Measurements from ENCODE around the gene HES7. TPM values are rescaled to one million over a fixed set of nuclear protein-coding genes. Genes with fewer than 3 reads are reported as not detected.

Gene HES7
- total RNA-seq, 1 experiment from 2014 or later = 0.33 TPM

DNA sequence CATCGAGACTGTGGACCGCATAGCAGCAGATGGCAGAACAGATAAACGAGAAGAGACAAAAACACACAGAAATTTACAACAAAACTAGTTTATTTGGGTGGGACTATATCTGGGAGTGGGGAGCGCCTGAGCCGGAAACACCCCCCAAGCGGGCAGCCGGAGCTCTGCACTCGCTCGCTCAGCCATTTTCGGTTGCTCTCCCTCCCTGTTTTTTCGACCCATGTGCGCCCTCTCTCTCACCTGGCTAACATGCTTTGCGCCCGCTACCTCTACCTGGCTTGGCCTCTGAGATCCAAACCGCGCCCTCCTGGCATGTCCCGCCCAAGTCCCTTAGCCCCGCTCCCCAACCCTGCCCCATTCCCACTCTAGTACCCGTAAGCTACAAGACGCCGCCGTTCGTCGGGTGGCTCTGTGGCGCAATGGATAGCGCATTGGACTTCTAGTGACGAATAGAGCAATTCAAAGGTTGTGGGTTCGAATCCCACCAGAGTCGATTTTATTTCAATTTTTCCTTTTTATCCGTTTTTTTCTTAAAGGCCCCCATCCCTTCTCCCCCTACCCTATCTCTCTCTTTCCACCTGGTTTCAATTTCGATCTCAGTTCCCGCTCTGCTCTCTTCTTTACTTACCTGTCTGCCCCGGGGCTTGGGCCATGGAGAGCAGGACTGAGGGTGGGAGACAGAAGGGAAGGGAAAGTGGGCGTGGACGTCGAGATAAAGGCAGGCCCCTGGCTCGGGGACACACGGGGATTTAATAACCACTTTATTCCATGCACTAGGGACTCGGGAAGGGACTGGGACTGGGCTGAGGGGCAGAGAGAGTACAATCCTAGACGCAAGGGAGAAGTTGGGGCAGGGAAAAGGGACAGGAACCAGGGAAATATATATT is 3.1 kb downstream of the HES7 start:
- Histone ChIP-seq H3K56ac (ENCODE audit: insufficient read length, low read depth, low read length) (no peak overlapping the region), H3K4me1 (ENCODE audit: insufficient read depth, low read length) (no peaks in the 10 kb centered on the region; the same call in 1 of the 2 replicates), H2BK15ac (ENCODE audit: low read depth, low read length) (no peak overlapping the region), H3K79me2 (ENCODE audit: insufficient read depth, low read length) (no peaks in the 10 kb centered on the region), H3K27me3 (ENCODE audit: insufficient read depth, low read length) (peaks cover 43% of the 10 kb centered on the region), H2AK5ac (ENCODE audit: insufficient read length, low read length) (no peak overlapping the region), H4K20me1 (ENCODE audit: control insufficient read depth, insufficient read depth, insufficient read length) (no peaks in the 10 kb centered on the region), H3K23ac (ENCODE audit: insufficient read length, low read depth, low read length) (no peak overlapping the region), H3K4me2 (ENCODE audit: insufficient read depth, insufficient read length, low read length) (peak overlapping the region; percentile 52), H3K27ac (ENCODE audit: insufficient read length, low read depth, low read length) (no peak overlapping the region), H2BK5ac (ENCODE audit: insufficient read length, low read length) (no peak overlapping the region), H2AFZ (ENCODE audit: low read length) (no peak overlapping the region), H3K23me2 (ENCODE audit: insufficient read length, low read depth, low read length, poor library complexity, severe bottlenecking) (peaks cover 56% of the 10 kb centered on the region), H3K9me3 (ENCODE audit: control insufficient read depth, low read depth, low read length) (no peaks in the 10 kb centered on the region), H2BK12ac (ENCODE audit: insufficient read length, low read depth, low read length) (no peak overlapping the region), H3T11ph (ENCODE audit: low read length) (no peak overlapping the region), H2BK20ac (ENCODE audit: low read depth, low read length, poor library complexity, severe bottlenecking) (no peak overlapping the region), H3K14ac (ENCODE audit: insufficient read depth, low read length) (no peak overlapping the region), H3K79me1 (ENCODE audit: insufficient read depth, low read depth, low read length, poor library complexity, severe bottlenecking) (no peaks in the 10 kb centered on the region), H4K91ac (ENCODE audit: insufficient read length, low read depth, low read length) (no peak overlapping the region), H4K5ac (ENCODE audit: insufficient read length, low read depth, low read length) (no peak overlapping the region), H3K18ac (ENCODE audit: insufficient read length, low read depth, low read length) (no peak overlapping the region), H3K9ac (ENCODE audit: extremely low read depth, insufficient read length, low read length) (peak overlapping the region; percentile 39), H2BK120ac (ENCODE audit: low read depth, low read length, poor library complexity, severe bottlenecking) (no peak overlapping the region), H3K4ac (ENCODE audit: low read depth, low read length) (no peak overlapping the region), H4K8ac (replicated peaks; ENCODE audit: insufficient read length, low read depth, low read length) (no peak overlapping the region)
- peak overlapping the region; percentile 91 to 93 for H3K4me3 Mint-ChIP-seq
- peaks cover 35 to 42% of the 10 kb centered on the region in 2 experiments for H3K4me1 Mint-ChIP-seq
- peaks cover 4 to 8% of the 10 kb centered on the region in 2 experiments; a peak in 3 of 5 replicates for H3K9me3 Mint-ChIP-seq
- H3K27me3 Mint-ChIP-seq (ENCODE audit: low read depth) = peaks cover 85% of the 10 kb centered on the region
- DNase-seq = peak; percentile 97
- H3K36me3 Mint-ChIP-seq (ENCODE audit: insufficient read depth in 1 of 3, low read depth in 3 of 3) = no peaks in the 10 kb centered on the region; a peak in 2 of 7 replicates
- no CpG with 5 or more reads among the region's 40 CpGs for WGBS (ENCODE audit: extremely low coverage, insufficient read length, low lambda C conversion rate)
- TF ChIP-seq, protein P1, sequence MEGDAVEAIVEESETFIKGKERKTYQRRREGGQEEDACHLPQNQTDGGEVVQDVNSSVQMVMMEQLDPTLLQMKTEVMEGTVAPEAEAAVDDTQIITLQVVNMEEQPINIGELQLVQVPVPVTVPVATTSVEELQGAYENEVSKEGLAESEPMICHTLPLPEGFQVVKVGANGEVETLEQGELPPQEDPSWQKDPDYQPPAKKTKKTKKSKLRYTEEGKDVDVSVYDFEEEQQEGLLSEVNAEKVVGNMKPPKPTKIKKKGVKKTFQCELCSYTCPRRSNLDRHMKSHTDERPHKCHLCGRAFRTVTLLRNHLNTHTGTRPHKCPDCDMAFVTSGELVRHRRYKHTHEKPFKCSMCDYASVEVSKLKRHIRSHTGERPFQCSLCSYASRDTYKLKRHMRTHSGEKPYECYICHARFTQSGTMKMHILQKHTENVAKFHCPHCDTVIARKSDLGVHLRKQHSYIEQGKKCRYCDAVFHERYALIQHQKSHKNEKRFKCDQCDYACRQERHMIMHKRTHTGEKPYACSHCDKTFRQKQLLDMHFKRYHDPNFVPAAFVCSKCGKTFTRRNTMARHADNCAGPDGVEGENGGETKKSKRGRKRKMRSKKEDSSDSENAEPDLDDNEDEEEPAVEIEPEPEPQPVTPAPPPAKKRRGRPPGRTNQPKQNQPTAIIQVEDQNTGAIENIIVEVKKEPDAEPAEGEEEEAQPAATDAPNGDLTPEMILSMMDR (conservative IDR thresholded peaks at IDR 0.05) = peak; percentile 63
- H3K27ac Mint-ChIP-seq = peak overlapping the region; percentile 28 to 96 (median 82); a peak in 5 of 7 replicates

All from H9 (cell line).